ENCODE measurements around the gene LENEP. TPM values are rescaled to one million over a fixed set of nuclear protein-coding genes. Genes with fewer than 3 reads are reported as not detected.
"Not testable (repeated sequence)": the region's sequence is repeated elsewhere in the genome, so short reads cannot be mapped to it uniquely, and the experiment has no call there.

Gene LENEP
- total RNA-seq, 3 donors from 2014 or later (not counting 1 experiment from before 2014, with no cell fraction given) = not detected

GRCh38 chr1:154990276-154990675, 3.1 kb upstream of the LENEP start:
- no peaks in the 10 kb centered on the region for H3K4me1 ChIP-seq (ENCODE audit: control insufficient read depth, insufficient read depth, low read length)
- no peak for TF ChIP-seq CTCF (IDR thresholded peaks at IDR 0.05)
- Mint-ChIP-seq H3K36me3 (no peaks in the 10 kb centered on the region), H3K27me3 (ENCODE audit: low read depth in 2 of 2) (no peaks in the 10 kb centered on the region), H3K4me3 (no peak overlapping the region), H3K4me1 (peaks cover 4 to 18% of the 10 kb centered on the region in 2 donors), H3K27ac (no peak overlapping the region), H3K9me3 (no peaks in the 10 kb centered on the region)
- no peak overlapping the region for H3K4me3 ChIP-seq (ENCODE audit: low read length)
- DNase-seq (no peak), ATAC-seq (no peak)
- no peak overlapping the region for H3K27ac ChIP-seq (ENCODE audit: low read length)
- no peaks in the 10 kb centered on the region for H3K9me3 ChIP-seq (ENCODE audit: control insufficient read depth, insufficient read depth, low read length)
- H3K27me3 ChIP-seq (ENCODE audit: control insufficient read depth, insufficient read depth, low read length) = no peaks in the 10 kb centered on the region
- H3K36me3 ChIP-seq (ENCODE audit: control insufficient read depth, insufficient read depth, low read length) = peaks cover 41% of the 10 kb centered on the region
- intact Hi-C loops (cut with micrococcal nuclease) = no loop called here
- 95% methylated on average over 8 of the region's 8 CpGs for WGBS (ENCODE audit: insufficient coverage)

GRCh38 chr1:154992721-154993571, 440 bp upstream of the LENEP start:
- no peak for ATAC-seq
- intact Hi-C loops (cut with micrococcal nuclease) = no loop called here
- 91% methylated on average over 12 of the region's 14 CpGs for WGBS (ENCODE audit: insufficient coverage)
- Histone ChIP-seq H3K4me1 (ENCODE audit: control insufficient read depth, insufficient read depth, low read length) (peaks cover 2% of the 10 kb centered on the region), H3K9me3 (ENCODE audit: control insufficient read depth, insufficient read depth, low read length) (no peaks in the 10 kb centered on the region), H3K36me3 (ENCODE audit: control insufficient read depth, insufficient read depth, low read length) (peaks cover 31% of the 10 kb centered on the region), H3K27me3 (ENCODE audit: control insufficient read depth, insufficient read depth, low read length) (no peaks in the 10 kb centered on the region), H3K27ac (ENCODE audit: low read length) (no peak overlapping the region), H3K4me3 (ENCODE audit: low read length) (no peak overlapping the region)
- Mint-ChIP-seq H3K4me3 (no peak overlapping the region), H3K27me3 (ENCODE audit: low read depth in 2 of 2) (no peaks in the 10 kb centered on the region), H3K27ac (no peak overlapping the region), H3K36me3 (no peaks in the 10 kb centered on the region), H3K4me1 (peaks cover 4 to 23% of the 10 kb centered on the region in 2 donors), H3K9me3 (no peaks in the 10 kb centered on the region)
- no peak for TF ChIP-seq CTCF (IDR thresholded peaks at IDR 0.05)
- peak in 1 of 2 donors; percentile 24 for DNase-seq

- Mint-ChIP-seq H3K4me3 (no peak overlapping the region), H3K4me1 (peaks cover 10 to 23% of the 10 kb centered on the region in 2 donors), H3K9me3 (no peaks in the 10 kb centered on the region), H3K27me3 (ENCODE audit: low read depth in 2 of 2) (no peaks in the 10 kb centered on the region), H3K27ac (no peak overlapping the region), H3K36me3 (no peaks in the 10 kb centered on the region)
- H3K4me1 ChIP-seq (ENCODE audit: control insufficient read depth, insufficient read depth, low read length) = peaks cover 14% of the 10 kb centered on the region
- H3K27me3 ChIP-seq (ENCODE audit: control insufficient read depth, insufficient read depth, low read length) = no peaks in the 10 kb centered on the region
- no peak overlapping the region for H3K4me3 ChIP-seq (ENCODE audit: low read length)
- H3K9me3 ChIP-seq (ENCODE audit: control insufficient read depth, insufficient read depth, low read length) = no peaks in the 10 kb centered on the region
- DNase-seq (no peak), ATAC-seq (no peak)
- peaks cover 19% of the 10 kb centered on the region for H3K36me3 ChIP-seq (ENCODE audit: control insufficient read depth, insufficient read depth, low read length)
- no peak overlapping the region for H3K27ac ChIP-seq (ENCODE audit: low read length)
- intact Hi-C loops (cut with micrococcal nuclease) = no loop called here
- no peak for TF ChIP-seq CTCF (IDR thresholded peaks at IDR 0.05)
- 84% methylated on average over 1 of the region's 1 CpG for WGBS (ENCODE audit: insufficient coverage)
Observed at GRCh38 chr1:154994269-154994587, 842 bp downstream of the LENEP start.

- Mint-ChIP-seq H3K27ac (no peak overlapping the region), H3K4me1 (peaks cover 10 to 24% of the 10 kb centered on the region in 2 donors), H3K36me3 (no peaks in the 10 kb centered on the region), H3K27me3 (ENCODE audit: low read depth in 2 of 2) (no peaks in the 10 kb centered on the region), H3K9me3 (no peaks in the 10 kb centered on the region), H3K4me3 (no peak overlapping the region)
- Histone ChIP-seq H3K9me3 (ENCODE audit: control insufficient read depth, insufficient read depth, low read length) (no peaks in the 10 kb centered on the region), H3K36me3 (ENCODE audit: control insufficient read depth, insufficient read depth, low read length) (peaks cover 16% of the 10 kb centered on the region), H3K27me3 (ENCODE audit: control insufficient read depth, insufficient read depth, low read length) (no peaks in the 10 kb centered on the region), H3K4me3 (ENCODE audit: low read length) (no peak overlapping the region), H3K27ac (ENCODE audit: low read length) (no peak overlapping the region), H3K4me1 (ENCODE audit: control insufficient read depth, insufficient read depth, low read length) (peaks cover 18% of the 10 kb centered on the region)
- DNase-seq (no peak), ATAC-seq (no peak)
- intact Hi-C loops (cut with micrococcal nuclease) = no loop called here
- TF ChIP-seq CTCF (IDR thresholded peaks at IDR 0.05) = no peak
- WGBS (ENCODE audit: insufficient coverage) = 41% methylated on average over 3 of the region's 3 CpGs
Observed at GRCh38 chr1:154994591-154994990, 1.2 kb downstream of the LENEP start.

GRCh38 chr1:154995301-154995983, 2.1 kb downstream of the LENEP start:
- peaks cover 26% of the 10 kb centered on the region for H3K4me1 ChIP-seq (ENCODE audit: control insufficient read depth, insufficient read depth, low read length)
- peaks cover 15 to 28% of the 10 kb centered on the region in 2 donors for H3K4me1 Mint-ChIP-seq
- H3K9me3 Mint-ChIP-seq; H3K9me3 ChIP-seq (ENCODE audit: control insufficient read depth, insufficient read depth, low read length); H3K27ac Mint-ChIP-seq; H3K36me3 ChIP-seq (ENCODE audit: control insufficient read depth, insufficient read depth, low read length); H3K36me3 Mint-ChIP-seq; H3K27me3 Mint-ChIP-seq (ENCODE audit: low read depth in 2 of 2); H3K27ac ChIP-seq (ENCODE audit: low read length); H3K4me3 Mint-ChIP-seq; intact Hi-C loops (cut with micrococcal nuclease); H3K27me3 ChIP-seq (ENCODE audit: control insufficient read depth, insufficient read depth, low read length); H3K4me3 ChIP-seq (ENCODE audit: low read length); ATAC-seq: not testable (repeated sequence)
- DNase-seq = peak in 1 of 2 donors; percentile 41
- 90% methylated on average over 5 of the region's 13 CpGs for WGBS (ENCODE audit: insufficient coverage)

All from natural killer cell (primary cell).